ENCODE data around the gene COBL. TPM values are rescaled to one million over a fixed set of nuclear protein-coding genes. Genes with fewer than 3 reads are reported as not detected.

COBL gene
- total and polyA plus RNA-seq, 12 donors: 0.09 to 1.4 (median 0.53) TPM

DNA sequence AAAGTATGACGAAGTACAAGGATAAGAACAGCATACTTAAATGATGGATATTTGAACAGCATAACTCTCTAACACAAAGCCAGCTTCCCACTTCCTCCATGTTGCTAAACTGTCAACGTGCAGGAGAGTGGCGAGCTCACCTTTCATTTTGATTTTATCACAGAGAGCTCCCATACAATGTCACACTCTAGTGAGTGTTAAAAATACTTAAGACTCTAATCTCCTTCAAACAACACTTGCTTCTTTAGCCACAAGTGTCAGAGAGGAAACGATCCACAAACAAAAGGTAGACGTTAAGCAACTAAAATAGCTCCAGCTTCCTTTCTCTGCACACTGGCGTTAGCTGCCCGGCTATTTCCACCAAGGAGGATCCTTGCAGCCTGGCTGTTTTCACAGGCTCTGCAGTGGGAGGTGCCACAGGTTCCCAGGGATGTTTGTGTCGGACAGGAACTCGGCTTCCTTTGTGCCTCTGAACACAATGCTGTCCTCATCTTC, 194.6 kb downstream of the COBL start:
- Histone ChIP-seq H3K4me3 (no peak overlapping the region), H3K4me1 (replicated peaks in 1 of 2) (peaks cover 0 to 4% of the 10 kb centered on the region in 2 donors), H3K9me3 (replicated peaks in 1 of 3) (no peaks in the 10 kb centered on the region), H3K27ac (peak overlapping the region in 1 of 5 donors; percentile 72), H3K36me3 (replicated peaks in 1 of 2) (no peaks in the 10 kb centered on the region), H3K27me3 (no peaks in the 10 kb centered on the region)
- DNase-seq: peak in 6 of 7 donors; percentile 31 to 81 (median 46)
- no peak for TF ChIP-seq POLR2A (IDR thresholded peaks at IDR 0.05)
- TF ChIP-seq, protein P1, sequence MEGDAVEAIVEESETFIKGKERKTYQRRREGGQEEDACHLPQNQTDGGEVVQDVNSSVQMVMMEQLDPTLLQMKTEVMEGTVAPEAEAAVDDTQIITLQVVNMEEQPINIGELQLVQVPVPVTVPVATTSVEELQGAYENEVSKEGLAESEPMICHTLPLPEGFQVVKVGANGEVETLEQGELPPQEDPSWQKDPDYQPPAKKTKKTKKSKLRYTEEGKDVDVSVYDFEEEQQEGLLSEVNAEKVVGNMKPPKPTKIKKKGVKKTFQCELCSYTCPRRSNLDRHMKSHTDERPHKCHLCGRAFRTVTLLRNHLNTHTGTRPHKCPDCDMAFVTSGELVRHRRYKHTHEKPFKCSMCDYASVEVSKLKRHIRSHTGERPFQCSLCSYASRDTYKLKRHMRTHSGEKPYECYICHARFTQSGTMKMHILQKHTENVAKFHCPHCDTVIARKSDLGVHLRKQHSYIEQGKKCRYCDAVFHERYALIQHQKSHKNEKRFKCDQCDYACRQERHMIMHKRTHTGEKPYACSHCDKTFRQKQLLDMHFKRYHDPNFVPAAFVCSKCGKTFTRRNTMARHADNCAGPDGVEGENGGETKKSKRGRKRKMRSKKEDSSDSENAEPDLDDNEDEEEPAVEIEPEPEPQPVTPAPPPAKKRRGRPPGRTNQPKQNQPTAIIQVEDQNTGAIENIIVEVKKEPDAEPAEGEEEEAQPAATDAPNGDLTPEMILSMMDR (IDR thresholded peaks at IDR 0.05): no peak
- intact Hi-C loops (cut with DNase I): no loop called here
- 18 to 20% (median 19%) methylated on average over 9 of the region's 9 CpGs for WGBS, 4 donors

DNA sequence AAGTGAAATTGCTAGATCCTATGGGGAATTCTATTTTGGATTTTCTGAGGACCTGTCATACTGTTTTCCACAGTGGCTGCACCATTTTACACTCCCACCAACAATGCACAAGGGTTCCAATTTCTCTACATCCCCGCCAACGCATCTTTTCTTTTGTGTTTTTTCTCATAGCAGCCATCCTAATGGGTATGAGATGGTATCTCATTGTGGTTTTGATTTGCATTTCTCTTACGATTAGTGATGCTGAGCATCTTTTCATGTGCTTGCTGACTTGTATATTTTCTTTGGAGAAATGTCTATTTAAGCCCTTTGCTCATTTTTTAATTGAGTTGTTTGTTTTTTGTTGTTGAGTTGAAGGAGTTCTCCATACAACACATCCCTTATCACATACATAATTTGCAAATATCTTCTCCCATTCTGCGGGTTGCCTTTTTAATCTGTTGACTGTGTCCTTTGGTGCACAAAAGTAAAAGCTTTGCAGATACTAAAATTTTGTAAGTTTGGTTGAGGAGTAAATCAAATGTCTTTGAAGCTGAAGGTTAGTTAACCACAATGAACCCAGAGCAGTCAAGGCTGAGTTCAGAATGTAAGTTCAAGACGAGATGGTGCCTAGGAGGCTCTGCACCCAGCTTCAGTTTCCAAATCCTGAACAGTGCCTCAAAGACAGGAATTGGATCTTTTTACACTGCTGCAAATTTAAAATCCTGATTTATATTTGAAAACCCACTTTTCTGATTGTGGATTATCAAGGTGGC, 195.4 kb downstream of the COBL start:
- no peaks in the 10 kb centered on the region for H3K27me3 ChIP-seq
- H3K4me1 ChIP-seq (replicated peaks in 1 of 2): peaks cover 0 to 4% of the 10 kb centered on the region in 2 donors
- no peaks in the 10 kb centered on the region for H3K9me3 ChIP-seq (replicated peaks in 1 of 3)
- no peak overlapping the region for H3K4me3 ChIP-seq
- WGBS, 4 donors: 70 to 80% (median 77%) methylated on average over 5 of the region's 5 CpGs
- no peaks in the 10 kb centered on the region for H3K36me3 ChIP-seq (replicated peaks in 1 of 2)
- intact Hi-C loops (cut with DNase I): no loop called here
- H3K27ac ChIP-seq: peak overlapping the region in 1 of 5 donors; percentile 72
- DNase-seq: no peak
- no peak for TF ChIP-seq POLR2A (IDR thresholded peaks at IDR 0.05)
- TF ChIP-seq, protein P1 (IDR thresholded peaks at IDR 0.05): no peak

DNA sequence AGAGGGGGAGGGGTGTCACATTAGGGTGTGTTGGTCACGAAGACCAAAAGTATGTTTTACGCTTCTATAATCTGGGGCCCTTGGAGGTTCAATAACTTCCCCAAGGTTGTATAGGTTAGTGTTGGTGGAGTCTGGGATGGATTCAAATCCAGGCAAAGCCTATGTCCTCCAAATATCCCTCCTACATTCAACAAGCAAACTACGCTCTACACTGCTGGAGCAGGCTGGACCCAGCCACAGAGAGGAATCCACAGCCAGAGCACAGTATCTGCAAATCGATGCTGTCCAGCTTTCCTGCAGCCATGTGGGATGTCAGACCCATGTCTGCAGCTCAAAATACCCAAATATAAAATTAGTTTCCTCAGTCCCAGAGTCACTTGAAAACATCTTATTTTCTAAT, 198.0 kb downstream of the COBL start:
- intact Hi-C loops (cut with DNase I): no loop called here
- H3K4me3 ChIP-seq: no peak overlapping the region
- no peak overlapping the region for H3K27ac ChIP-seq
- DNase-seq: no peak
- no peaks in the 10 kb centered on the region for H3K9me3 ChIP-seq (replicated peaks in 1 of 3)
- TF ChIP-seq POLR2A (IDR thresholded peaks at IDR 0.05): no peak
- TF ChIP-seq, protein P1 (IDR thresholded peaks at IDR 0.05): no peak
- peaks cover 0 to 4% of the 10 kb centered on the region in 2 donors for H3K4me1 ChIP-seq (replicated peaks in 1 of 2)
- H3K36me3 ChIP-seq (replicated peaks in 1 of 2): no peaks in the 10 kb centered on the region
- H3K27me3 ChIP-seq: no peaks in the 10 kb centered on the region
- 79 to 87% (median 87%) methylated on average over 4 of the region's 4 CpGs for WGBS, 4 donors

DNA sequence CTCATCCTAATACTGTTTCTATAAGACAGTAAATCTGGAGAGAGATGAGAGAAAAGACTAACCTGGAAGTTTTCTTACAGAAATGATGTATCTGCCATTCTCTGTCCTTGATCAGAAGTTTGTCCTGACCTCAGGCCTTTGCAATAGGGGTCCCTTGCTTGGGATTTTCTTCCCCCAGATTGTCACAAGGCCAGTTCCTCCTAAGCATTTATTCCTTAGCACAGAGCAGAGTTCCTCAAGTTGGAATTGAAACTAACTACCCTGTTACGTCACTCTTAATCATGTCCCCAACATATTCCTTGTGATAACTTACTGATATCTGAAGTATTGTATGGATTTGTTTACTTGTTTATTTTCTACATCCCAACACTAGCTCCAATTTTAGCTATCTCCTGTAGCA, 202.1 kb downstream of the COBL start:
- no peaks in the 10 kb centered on the region for H3K36me3 ChIP-seq (replicated peaks in 1 of 2)
- H3K4me1 ChIP-seq (replicated peaks in 1 of 2): no peaks in the 10 kb centered on the region
- no peak for DNase-seq
- H3K4me3 ChIP-seq: no peak overlapping the region
- no peaks in the 10 kb centered on the region for H3K9me3 ChIP-seq (replicated peaks in 1 of 3)
- TF ChIP-seq POLR2A (IDR thresholded peaks at IDR 0.05): no peak
- TF ChIP-seq, protein P1 (IDR thresholded peaks at IDR 0.05): no peak
- 72 to 96% (median 76%) methylated on average over 1 of the region's 1 CpG for WGBS, 4 donors
- H3K27me3 ChIP-seq: no peaks in the 10 kb centered on the region
- H3K27ac ChIP-seq: no peak overlapping the region
- intact Hi-C loops (cut with DNase I): no loop called here

Measured in adrenal gland (tissue), 12 donors.